Measurements from ENCODE around the gene NLRP5. TPM values are rescaled to one million over a fixed set of nuclear protein-coding genes. Genes with fewer than 3 reads are reported as not detected.
"Not testable (repeated sequence)": the region's sequence is repeated elsewhere in the genome, so short reads cannot be mapped to it uniquely, and the experiment has no call there.

The NLRP5 gene
- total RNA-seq, 3 donors from 2014 or later, result 0.44 to 0.98 TPM; not detected in 1

- Histone ChIP-seq H3K9me3 (no peaks in the 10 kb centered on the region), H3K36me3 (no peaks in the 10 kb centered on the region), H3K4me3 (no peak overlapping the region), H3K27me3 (no peaks in the 10 kb centered on the region), H3K27ac (no peak overlapping the region), H3K4me1 (no peaks in the 10 kb centered on the region)
- TF ChIP-seq POLR2AphosphoS5 (IDR thresholded peaks at IDR 0.05), result no peak
- no peak for TF ChIP-seq POLR2A (IDR thresholded peaks at IDR 0.05)
- TF ChIP-seq CTCF (IDR thresholded peaks at IDR 0.05), result no peak
- intact Hi-C loops (cut with DNase I; ENCODE audit: low total_unique reads), result no loop called here
- no peak for DNase-seq (ENCODE audit: low spot score in 2 of 2)
Measured at GRCh38 chr19:55985254-55985653, 1.3 kb upstream of the NLRP5 start.

- Histone ChIP-seq H3K9me3 (peaks cover 0 to 4% of the 10 kb centered on the region in 2 donors), H3K27me3 (no peaks in the 10 kb centered on the region), H3K36me3 (no peaks in the 10 kb centered on the region), H3K4me1 (no peaks in the 10 kb centered on the region), H3K4me3 (no peak overlapping the region), H3K27ac (no peak overlapping the region)
- no peak for TF ChIP-seq CTCF (IDR thresholded peaks at IDR 0.05)
- no peak for TF ChIP-seq POLR2AphosphoS5 (IDR thresholded peaks at IDR 0.05)
- TF ChIP-seq POLR2A (IDR thresholded peaks at IDR 0.05), result no peak
- intact Hi-C loops (cut with DNase I; ENCODE audit: low total_unique reads), result no loop called here
- no peak for DNase-seq (ENCODE audit: low spot score in 2 of 2)
Measured at GRCh38 chr19:55990831-55991230, 4.3 kb downstream of the NLRP5 start.

GRCh38 chr19:55993492-55993891, 6.9 kb downstream of the NLRP5 start:
- no peaks in the 10 kb centered on the region for H3K27me3 ChIP-seq
- no peak overlapping the region for H3K27ac ChIP-seq
- TF ChIP-seq POLR2AphosphoS5 (IDR thresholded peaks at IDR 0.05), result no peak
- TF ChIP-seq POLR2A (IDR thresholded peaks at IDR 0.05), result no peak
- no peak for TF ChIP-seq CTCF (IDR thresholded peaks at IDR 0.05)

GRCh38 chr19:56014765-56015164, 28.2 kb downstream of the NLRP5 start:
- Histone ChIP-seq H3K36me3 (no peaks in the 10 kb centered on the region), H3K4me1 (no peaks in the 10 kb centered on the region), H3K9me3 (peaks cover 0 to 12% of the 10 kb centered on the region in 2 donors), H3K27me3 (no peaks in the 10 kb centered on the region), H3K27ac (no peak overlapping the region), H3K4me3 (no peak overlapping the region)
- no peak for DNase-seq (ENCODE audit: low spot score in 2 of 2)
- intact Hi-C loops (cut with DNase I; ENCODE audit: low total_unique reads), result no loop called here
- no peak for TF ChIP-seq POLR2AphosphoS5 (IDR thresholded peaks at IDR 0.05)

More at GRCh38 chr19:55993492-55993891, 6.9 kb downstream of the NLRP5 start:
- intact Hi-C loops (cut with DNase I; ENCODE audit: low total_unique reads), result no loop called here
- H3K4me3 ChIP-seq, result no peak overlapping the region
- DNase-seq (ENCODE audit: low spot score in 2 of 2), result no peak
- no peaks in the 10 kb centered on the region for H3K4me1 ChIP-seq
- H3K36me3 ChIP-seq, result no peaks in the 10 kb centered on the region
- peaks cover 0 to 4% of the 10 kb centered on the region in 2 donors for H3K9me3 ChIP-seq

GRCh38 chr19:56015756-56016155, 29.2 kb downstream of the NLRP5 start:
- Histone ChIP-seq H3K27me3 (no peaks in the 10 kb centered on the region), H3K27ac (no peak overlapping the region), H3K4me1 (no peaks in the 10 kb centered on the region), H3K36me3 (no peaks in the 10 kb centered on the region), H3K4me3 (no peak overlapping the region), H3K9me3 (peaks cover 0 to 12% of the 10 kb centered on the region in 2 donors)
- no peak for TF ChIP-seq POLR2AphosphoS5 (IDR thresholded peaks at IDR 0.05)
- TF ChIP-seq CTCF (IDR thresholded peaks at IDR 0.05), result no peak
- no peak for DNase-seq (ENCODE audit: low spot score in 2 of 2)
- intact Hi-C loops (cut with DNase I; ENCODE audit: low total_unique reads), result no loop called here

- H3K4me1 ChIP-seq; H3K4me3 ChIP-seq; DNase-seq (ENCODE audit: low spot score in 2 of 2); H3K36me3 ChIP-seq; H3K27ac ChIP-seq; H3K27me3 ChIP-seq; intact Hi-C loops (cut with DNase I; ENCODE audit: low total_unique reads): not testable (repeated sequence)
- peaks cover 0 to 20% of the 10 kb centered on the region in 2 donors for H3K9me3 ChIP-seq
Measured at GRCh38 chr19:56019325-56019724, 32.8 kb downstream of the NLRP5 start.

- peaks cover 0 to 24% of the 10 kb centered on the region in 2 donors for H3K9me3 ChIP-seq
- DNase-seq (ENCODE audit: low spot score in 2 of 2); H3K4me1 ChIP-seq; H3K36me3 ChIP-seq; intact Hi-C loops (cut with DNase I; ENCODE audit: low total_unique reads); H3K4me3 ChIP-seq; H3K27me3 ChIP-seq; H3K27ac ChIP-seq: not testable (repeated sequence)
Measured at GRCh38 chr19:56020355-56020975, 33.9 kb downstream of the NLRP5 start.
